Caco-2 (cell line): Measurements from ENCODE around the gene COL8A2. TPM values are rescaled to one million over a fixed set of nuclear protein-coding genes. Genes with fewer than 3 reads are reported as not detected.

Experiments used
- BruUV-seq: library from RNA; stranded (reverse); fragments of 400-500 nt; replicated peaks from 2 replicates; lab custom pipeline; 2021; lab: Mats Ljungman, UMichigan
- CTCF ChIA-PET: fragments of 300-600 bp; sonication (Branson Sonifier 250); formaldehyde crosslinking; loops from one replicate; lab custom pipeline; 2022; ENCODE audit warnings: antibody characterized with exemption; lab: Charles Lee
- POLR2A ChIA-PET: fragments of 300-600 bp; sonication (Branson Sonifier 250); formaldehyde crosslinking; loops from one replicate; lab custom pipeline; 2022; ENCODE audit warnings: antibody characterized with exemption; lab: Charles Lee
- DNase-seq, 2 experiments: peaks; one replicate each; pipeline versions ENCODE4 v3.0.0 to v3.0.0-alpha.2; 2020 to 2022
- H3K27me3 ChIP-seq: replicated peaks from 2 replicates; pipeline ENCODE4 v1.6.0; 2011; ENCODE audit warnings: low read length; ENCODE audit not compliant: control insufficient read depth, insufficient read depth
- H3K36me3 ChIP-seq: 2 replicates; pipeline ENCODE4 v1.5.1; 2011; ENCODE audit warnings: low read length; ENCODE audit not compliant: control insufficient read depth, insufficient read depth
- H3K4me1 ChIP-seq: fragments of 250-450 bp; sonication (Bioruptor Pico); 2 replicates; pipeline ENCODE4 v1.5.1; 2020; ENCODE audit warnings: mild to moderate bottlenecking
- H3K4me3 ChIP-seq: 2 replicates; pipeline ENCODE4 v1.5.1; 2011; ENCODE audit warnings: low read depth, mild to moderate bottlenecking, control low read depth, low read length
- H3K9me3 ChIP-seq: fragments of 250-450 bp; sonication (Bioruptor Pico); 2 replicates; pipeline ENCODE4 v1.5.1; 2020; ENCODE audit warnings: mild to moderate bottlenecking, moderate library complexity
- H3K27ac Mint-ChIP-seq: one replicate; pipeline ENCODE4 v1.8.0; 2022; ENCODE audit warnings: mixed read lengths; ENCODE audit not compliant: unreplicated experiment
- H3K27me3 Mint-ChIP-seq: one replicate; pipeline ENCODE4 v1.8.0; 2022; ENCODE audit warnings: mixed read lengths; ENCODE audit not compliant: insufficient read depth, unreplicated experiment
- H3K36me3 Mint-ChIP-seq: one replicate; pipeline ENCODE4 v1.8.0; 2022; ENCODE audit warnings: mild to moderate bottlenecking, mixed read lengths; ENCODE audit not compliant: insufficient read depth, unreplicated experiment
- H3K4me1 Mint-ChIP-seq: one replicate; pipeline ENCODE4 v1.8.0; 2022; ENCODE audit warnings: low read depth, mixed read lengths; ENCODE audit not compliant: unreplicated experiment
- H3K4me3 Mint-ChIP-seq: one replicate; pipeline ENCODE4 v1.8.0; 2022; ENCODE audit warnings: mild to moderate bottlenecking, moderate library complexity, mixed read lengths; ENCODE audit not compliant: unreplicated experiment
- H3K9me3 Mint-ChIP-seq: one replicate; pipeline ENCODE4 v1.8.0; 2022; ENCODE audit warnings: mixed read lengths; ENCODE audit not compliant: unreplicated experiment
- intact Hi-C: fragments of 100-400 bp; cut with micrococcal nuclease; formaldehyde crosslinking; loops from one replicate; pipeline ENCODE4 v1.10.0; 2022; ENCODE audit not compliant: unreplicated experiment
- total RNA-seq: library from RNA; stranded (reverse); gene quantifications from 2 replicates; pipeline ENCODE4 v1.2.3, GENCODE V29; 2022
- TF ChIP-seq, protein P1 (sequence below), 2 experiments: fragments of 200-600 bp in 1 of 2; IDR thresholded peaks; 1 replicate in 1 of 2; 2 replicates in 1 of 2; pipeline versions ENCODE4 v1.5.1 to v1.8.0; 2011 to 2022; ENCODE audit warnings: antibody characterized with exemption in 1 of 2, control low read depth in 1 of 2, inconsistent platforms in 1 of 2, low read depth in 1 of 2, low read length in 1 of 2, mild to moderate bottlenecking in 1 of 2, moderate library complexity in 1 of 2; ENCODE audit not compliant: insufficient read depth in 1 of 2, severe bottlenecking in 1 of 2, unreplicated experiment in 1 of 2

COL8A2 gene
- total RNA-seq, 1 experiment from 2014 or later: 0.18 TPM

DNA sequence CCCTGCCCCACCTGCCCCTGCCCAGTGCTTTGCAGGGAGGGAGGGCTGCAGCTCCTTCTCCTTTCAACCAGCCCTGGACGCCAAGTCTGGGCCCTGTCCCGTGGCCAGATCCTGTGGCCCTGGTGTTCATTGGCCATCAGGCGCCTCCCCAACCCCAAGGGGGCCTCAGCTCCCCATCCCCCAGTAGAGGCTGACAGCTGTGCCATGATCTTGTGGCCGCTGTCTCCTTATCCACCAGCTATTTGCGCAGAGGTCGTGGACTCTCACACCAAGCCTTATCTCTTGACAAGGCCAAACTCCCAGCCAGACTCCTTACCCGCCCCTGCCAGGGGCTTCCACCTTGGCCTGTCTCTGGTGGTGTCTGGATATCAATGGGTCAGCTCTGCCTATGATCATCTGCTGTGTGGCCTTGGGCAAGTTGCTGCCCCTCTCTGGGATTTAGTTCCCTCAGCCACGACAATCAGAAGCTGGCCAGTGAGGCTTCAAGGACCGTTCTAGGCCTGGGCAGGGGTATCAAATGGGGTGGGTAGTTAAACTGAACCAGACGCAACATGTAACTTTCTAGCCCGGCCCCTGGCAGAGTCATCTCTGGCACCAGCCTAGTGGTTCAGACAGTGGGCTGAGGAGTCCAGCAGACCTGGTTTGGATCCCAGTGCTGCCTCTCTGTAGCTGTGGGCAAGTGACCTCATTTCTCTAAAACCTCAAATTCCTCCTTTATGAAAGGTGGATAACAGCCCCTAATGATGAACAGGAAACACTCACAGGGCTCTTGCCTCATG is 3.3 kb upstream of the COL8A2 start:
- H3K9me3 ChIP-seq: no peaks in the 10 kb centered on the region
- POLR2A ChIA-PET: interaction anchor here (0.7 kb wide), 1 partner anchor 1902 kb away, joined by 7 read pairs; no protein-coding TSS in a partner anchor
- 0 out of 2 replicates have a peak, but pooled peaks cover 3% of the 10 kb centered on the region for H3K4me1 ChIP-seq
- Mint-ChIP-seq H3K27me3 (peaks cover 2% of the 10 kb centered on the region), H3K36me3 (no peaks in the 10 kb centered on the region), H3K27ac (no peak overlapping the region), H3K9me3 (no peaks in the 10 kb centered on the region), H3K4me1 (no peaks in the 10 kb centered on the region), H3K4me3 (no peak overlapping the region)
- no peak for DNase-seq
- no peaks in the 10 kb centered on the region for H3K36me3 ChIP-seq
- intact Hi-C loops: no loop called here
- BruUV-seq: no TSS peak
- CTCF ChIA-PET: interaction anchor here (0.5 kb wide), 1 partner anchor 347 kb away, joined by 5 read pairs; no protein-coding TSS in a partner anchor
- no peak overlapping the region for H3K4me3 ChIP-seq
- TF ChIP-seq, protein P1, sequence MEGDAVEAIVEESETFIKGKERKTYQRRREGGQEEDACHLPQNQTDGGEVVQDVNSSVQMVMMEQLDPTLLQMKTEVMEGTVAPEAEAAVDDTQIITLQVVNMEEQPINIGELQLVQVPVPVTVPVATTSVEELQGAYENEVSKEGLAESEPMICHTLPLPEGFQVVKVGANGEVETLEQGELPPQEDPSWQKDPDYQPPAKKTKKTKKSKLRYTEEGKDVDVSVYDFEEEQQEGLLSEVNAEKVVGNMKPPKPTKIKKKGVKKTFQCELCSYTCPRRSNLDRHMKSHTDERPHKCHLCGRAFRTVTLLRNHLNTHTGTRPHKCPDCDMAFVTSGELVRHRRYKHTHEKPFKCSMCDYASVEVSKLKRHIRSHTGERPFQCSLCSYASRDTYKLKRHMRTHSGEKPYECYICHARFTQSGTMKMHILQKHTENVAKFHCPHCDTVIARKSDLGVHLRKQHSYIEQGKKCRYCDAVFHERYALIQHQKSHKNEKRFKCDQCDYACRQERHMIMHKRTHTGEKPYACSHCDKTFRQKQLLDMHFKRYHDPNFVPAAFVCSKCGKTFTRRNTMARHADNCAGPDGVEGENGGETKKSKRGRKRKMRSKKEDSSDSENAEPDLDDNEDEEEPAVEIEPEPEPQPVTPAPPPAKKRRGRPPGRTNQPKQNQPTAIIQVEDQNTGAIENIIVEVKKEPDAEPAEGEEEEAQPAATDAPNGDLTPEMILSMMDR (IDR thresholded peaks at IDR 0.05; ENCODE audit: insufficient read depth in 1 of 2, low read depth in 1 of 2, low read length in 1 of 2, severe bottlenecking in 1 of 2, unreplicated experiment in 1 of 2): no peak
- no peaks in the 10 kb centered on the region for H3K27me3 ChIP-seq

DNA sequence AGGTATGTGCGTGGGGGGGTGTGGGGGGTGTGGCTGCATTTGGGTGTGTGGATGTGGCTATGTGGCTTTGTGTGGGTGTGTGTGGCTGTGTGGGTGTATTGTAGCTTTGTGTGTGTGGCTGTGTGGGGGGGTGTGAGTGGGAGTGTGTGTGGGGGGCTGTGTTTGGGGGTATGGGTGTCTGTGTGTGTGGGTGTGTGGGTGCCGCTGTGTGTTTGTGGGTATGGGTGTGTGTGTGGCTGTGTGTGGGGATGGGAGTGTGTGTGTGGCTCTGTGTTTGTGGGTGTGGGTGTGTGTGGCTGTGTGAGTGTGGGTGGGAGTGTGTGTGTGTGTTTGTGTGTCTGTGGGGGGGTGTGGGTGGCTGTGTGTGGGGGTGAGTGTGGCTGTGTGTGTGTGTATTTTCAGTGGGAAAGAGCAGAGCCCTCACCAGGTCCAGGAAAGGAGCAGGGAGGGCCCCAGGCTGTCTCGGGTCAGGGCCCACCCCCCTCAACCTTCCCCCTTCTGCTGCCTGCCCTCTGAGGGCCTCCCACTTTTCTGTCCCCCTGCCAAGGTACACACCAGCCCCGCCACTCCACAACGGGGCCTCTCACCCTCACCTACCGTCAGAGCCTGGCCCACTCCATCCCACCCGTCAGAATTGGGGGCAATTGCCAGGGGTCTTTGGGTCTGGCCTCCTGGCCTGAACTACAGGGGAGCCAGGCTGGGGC is 1.9 kb upstream of the COL8A2 start:
- no peaks in the 10 kb centered on the region for H3K27me3 ChIP-seq
- no peak overlapping the region for H3K4me3 ChIP-seq
- CTCF ChIA-PET: no interaction called here
- H3K36me3 Mint-ChIP-seq: no peaks in the 10 kb centered on the region
- TF ChIP-seq, protein P1 (IDR thresholded peaks at IDR 0.05; ENCODE audit: insufficient read depth in 1 of 2, low read depth in 1 of 2, low read length in 1 of 2, severe bottlenecking in 1 of 2, unreplicated experiment in 1 of 2): no peak
- intact Hi-C loops: no loop called here
- peaks cover 3% of the 10 kb centered on the region for H3K27me3 Mint-ChIP-seq
- H3K9me3 Mint-ChIP-seq: no peaks in the 10 kb centered on the region
- POLR2A ChIA-PET: no interaction called here
- no TSS peak for BruUV-seq
- H3K9me3 ChIP-seq: no peaks in the 10 kb centered on the region
- H3K4me1 Mint-ChIP-seq: no peaks in the 10 kb centered on the region
- no peaks in the 10 kb centered on the region for H3K36me3 ChIP-seq
- H3K27ac Mint-ChIP-seq: no peak overlapping the region
- H3K4me3 Mint-ChIP-seq: no peak overlapping the region
- no peak for DNase-seq
- 0 out of 2 replicates have a peak, but pooled peaks cover 3% of the 10 kb centered on the region for H3K4me1 ChIP-seq

DNA sequence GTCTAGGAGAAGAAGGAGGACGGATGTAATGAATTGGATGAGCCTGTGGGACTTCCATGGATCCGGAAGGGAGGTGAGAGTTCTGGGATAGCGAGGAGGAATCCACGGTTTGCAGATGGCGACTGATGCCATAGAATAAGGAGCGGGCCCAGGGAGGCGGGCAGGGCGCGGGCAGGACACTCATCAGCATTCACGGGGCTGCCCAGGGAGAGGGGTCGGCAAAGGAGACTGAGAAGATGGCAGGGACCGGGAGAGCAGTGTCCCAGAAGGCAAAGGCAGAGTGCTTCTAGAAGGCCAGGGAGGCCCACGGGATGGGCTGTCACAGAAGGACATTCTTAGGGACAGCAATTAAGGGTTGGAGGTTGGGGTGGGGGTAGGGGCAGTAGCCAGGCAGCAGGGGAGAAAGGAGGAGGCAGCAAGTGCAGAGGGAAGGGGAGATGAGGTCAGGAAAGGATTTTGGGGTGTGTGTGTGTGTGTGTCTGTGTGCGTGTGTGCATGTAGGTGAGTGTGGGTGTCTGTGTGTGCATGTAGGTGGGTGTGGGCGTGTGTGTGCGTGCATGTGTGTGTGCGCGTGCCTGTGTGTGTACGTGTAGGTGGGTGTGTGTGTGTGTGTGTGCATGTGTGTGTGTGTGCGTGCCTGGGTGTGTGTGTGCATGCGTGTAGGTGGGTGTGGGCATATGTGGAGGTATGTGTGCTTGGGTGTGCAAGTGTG is 1.1 kb upstream of the COL8A2 start:
- Histone ChIP-seq H3K27me3 (no peaks in the 10 kb centered on the region), H3K36me3 (no peaks in the 10 kb centered on the region), H3K9me3 (no peaks in the 10 kb centered on the region), H3K4me3 (no peak overlapping the region), H3K4me1 (0 out of 2 replicates have a peak, but pooled peaks cover 3% of the 10 kb centered on the region)
- no peaks in the 10 kb centered on the region for H3K36me3 Mint-ChIP-seq
- peaks cover 3% of the 10 kb centered on the region for H3K27me3 Mint-ChIP-seq
- no peak overlapping the region for H3K4me3 Mint-ChIP-seq
- no TSS peak for BruUV-seq
- ChIA-PET CTCF (no interaction called here), POLR2A (no interaction called here)
- TF ChIP-seq, protein P1 (IDR thresholded peaks at IDR 0.05; ENCODE audit: insufficient read depth in 1 of 2, low read depth in 1 of 2, low read length in 1 of 2, severe bottlenecking in 1 of 2, unreplicated experiment in 1 of 2): no peak
- no peak for DNase-seq
- H3K9me3 Mint-ChIP-seq: no peaks in the 10 kb centered on the region
- H3K27ac Mint-ChIP-seq: no peak overlapping the region
- intact Hi-C loops: no loop called here
- H3K4me1 Mint-ChIP-seq: no peaks in the 10 kb centered on the region
